ENCODE data around the gene MEN1.

The MEN1 gene

GRCh38 chr11:64801561-64802369 lies 8.6 kb downstream of the MEN1 start:
- Histone ChIP-seq H3K27ac (ENCODE audit: low read depth, low read length) (peak overlapping the region; percentile 70), H3K36me3 (ENCODE audit: control insufficient read depth in 5 of 5, insufficient read depth in 5 of 5, low read length in 5 of 5) (peaks cover 0 to 43% (median 35%) of the 10 kb centered on the region in 5 donors), H3K27me3 (ENCODE audit: control insufficient read depth in 5 of 5, insufficient read depth in 4 of 5, low read length in 5 of 5) (no peaks in the 10 kb centered on the region), H3K4me3 (ENCODE audit: low read depth in 1 of 5, low read length in 5 of 5) (peak overlapping the region in 4 of 5 donors; percentile 32 to 73 (median 52)), H3K4me1 (ENCODE audit: control insufficient read depth in 5 of 5, insufficient read depth in 5 of 5, low read length in 5 of 5) (peaks cover 2 to 33% (median 29%) of the 10 kb centered on the region in 5 donors), H3K9me3 (ENCODE audit: control insufficient read depth in 5 of 5, low read length in 5 of 5) (no peaks in the 10 kb centered on the region), H3K9ac (ENCODE audit: low read length in 5 of 5) (peak overlapping the region in 3 of 5 donors; percentile 40 to 68 (median 65))

- Histone ChIP-seq H3K9me3 (ENCODE audit: control insufficient read depth in 5 of 5, low read length in 5 of 5) (no peaks in the 10 kb centered on the region), H3K4me1 (ENCODE audit: control insufficient read depth in 5 of 5, insufficient read depth in 5 of 5, low read length in 5 of 5) (peaks cover 2 to 33% (median 29%) of the 10 kb centered on the region in 5 donors), H3K27ac (ENCODE audit: low read depth, low read length) (peak overlapping the region; percentile 70), H3K36me3 (ENCODE audit: control insufficient read depth in 5 of 5, insufficient read depth in 5 of 5, low read length in 5 of 5) (peaks cover 0 to 44% (median 38%) of the 10 kb centered on the region in 5 donors), H3K9ac (ENCODE audit: low read length in 5 of 5) (no peak overlapping the region), H3K27me3 (ENCODE audit: control insufficient read depth in 5 of 5, insufficient read depth in 4 of 5, low read length in 5 of 5) (no peaks in the 10 kb centered on the region), H3K4me3 (ENCODE audit: low read depth in 1 of 5, low read length in 5 of 5) (no peak overlapping the region)
Observed at GRCh38 chr11:64801158-64801464, 9.2 kb downstream of the MEN1 start.

GRCh38 chr11:64800303-64801157 lies 9.8 kb downstream of the MEN1 start:
- Histone ChIP-seq H3K4me1 (ENCODE audit: control insufficient read depth in 5 of 5, insufficient read depth in 5 of 5, low read length in 5 of 5) (peaks cover 2 to 33% (median 29%) of the 10 kb centered on the region in 5 donors), H3K9ac (ENCODE audit: low read length in 5 of 5) (no peak overlapping the region), H3K27me3 (ENCODE audit: control insufficient read depth in 5 of 5, insufficient read depth in 4 of 5, low read length in 5 of 5) (no peaks in the 10 kb centered on the region), H3K4me3 (ENCODE audit: low read depth in 1 of 5, low read length in 5 of 5) (no peak overlapping the region), H3K9me3 (ENCODE audit: control insufficient read depth in 5 of 5, low read length in 5 of 5) (no peaks in the 10 kb centered on the region), H3K27ac (ENCODE audit: low read depth, low read length) (peak overlapping the region; percentile 70), H3K36me3 (ENCODE audit: control insufficient read depth in 5 of 5, insufficient read depth in 5 of 5, low read length in 5 of 5) (peaks cover 0 to 44% (median 37%) of the 10 kb centered on the region in 5 donors)

- Histone ChIP-seq H3K9ac (ENCODE audit: low read length in 5 of 5) (peak overlapping the region in 1 of 5 donors; percentile 30), H3K36me3 (ENCODE audit: control insufficient read depth in 5 of 5, insufficient read depth in 5 of 5, low read length in 5 of 5) (peaks cover 0 to 36% (median 30%) of the 10 kb centered on the region in 5 donors), H3K27me3 (ENCODE audit: control insufficient read depth in 5 of 5, insufficient read depth in 4 of 5, low read length in 5 of 5) (no peaks in the 10 kb centered on the region), H3K9me3 (ENCODE audit: control insufficient read depth in 5 of 5, low read length in 5 of 5) (no peaks in the 10 kb centered on the region), H3K4me1 (ENCODE audit: control insufficient read depth in 5 of 5, insufficient read depth in 5 of 5, low read length in 5 of 5) (peaks cover 2 to 33% (median 29%) of the 10 kb centered on the region in 5 donors), H3K27ac (ENCODE audit: low read depth, low read length) (no peak overlapping the region), H3K4me3 (ENCODE audit: low read depth in 1 of 5, low read length in 5 of 5) (no peak overlapping the region)
Observed at GRCh38 chr11:64799623-64800302, 10.6 kb downstream of the MEN1 start.

- no peaks in the 10 kb centered on the region for H3K9me3 ChIP-seq (ENCODE audit: control insufficient read depth in 5 of 5, low read length in 5 of 5)
- H3K9ac ChIP-seq (ENCODE audit: low read length in 5 of 5): no peak overlapping the region
Observed at GRCh38 chr11:64799256-64799622, 11.1 kb downstream of the MEN1 start.

GRCh38 chr11:64796757-64797541 lies 13.4 kb downstream of the MEN1 start:
- H3K36me3 ChIP-seq (ENCODE audit: control insufficient read depth in 5 of 5, insufficient read depth in 5 of 5, low read length in 5 of 5): peaks cover 0 to 37% (median 29%) of the 10 kb centered on the region in 5 donors
- H3K4me3 ChIP-seq (ENCODE audit: low read depth in 1 of 5, low read length in 5 of 5): no peak overlapping the region
- H3K9ac ChIP-seq (ENCODE audit: low read length in 5 of 5): no peak overlapping the region
- no peaks in the 10 kb centered on the region for H3K27me3 ChIP-seq (ENCODE audit: control insufficient read depth in 5 of 5, insufficient read depth in 4 of 5, low read length in 5 of 5)
- H3K9me3 ChIP-seq (ENCODE audit: control insufficient read depth in 5 of 5, low read length in 5 of 5): no peaks in the 10 kb centered on the region
- H3K27ac ChIP-seq (ENCODE audit: low read depth, low read length): no peak overlapping the region
- peaks cover 0 to 28% (median 10%) of the 10 kb centered on the region in 5 donors for H3K4me1 ChIP-seq (ENCODE audit: control insufficient read depth in 5 of 5, insufficient read depth in 5 of 5, low read length in 5 of 5)

More at GRCh38 chr11:64799256-64799622, 11.1 kb downstream of the MEN1 start:
- Histone ChIP-seq H3K27me3 (ENCODE audit: control insufficient read depth in 5 of 5, insufficient read depth in 4 of 5, low read length in 5 of 5) (no peaks in the 10 kb centered on the region), H3K36me3 (ENCODE audit: control insufficient read depth in 5 of 5, insufficient read depth in 5 of 5, low read length in 5 of 5) (peaks cover 0 to 34% (median 29%) of the 10 kb centered on the region in 5 donors), H3K4me1 (ENCODE audit: control insufficient read depth in 5 of 5, insufficient read depth in 5 of 5, low read length in 5 of 5) (peaks cover 2 to 32% (median 27%) of the 10 kb centered on the region in 5 donors), H3K4me3 (ENCODE audit: low read depth in 1 of 5, low read length in 5 of 5) (no peak overlapping the region), H3K27ac (ENCODE audit: low read depth, low read length) (no peak overlapping the region)

- H3K9ac ChIP-seq (ENCODE audit: low read length in 5 of 5): no peak overlapping the region
- no peaks in the 10 kb centered on the region for H3K27me3 ChIP-seq (ENCODE audit: control insufficient read depth in 5 of 5, insufficient read depth in 4 of 5, low read length in 5 of 5)
- no peak overlapping the region for H3K27ac ChIP-seq (ENCODE audit: low read depth, low read length)
- no peaks in the 10 kb centered on the region for H3K9me3 ChIP-seq (ENCODE audit: control insufficient read depth in 5 of 5, low read length in 5 of 5)
- H3K4me1 ChIP-seq (ENCODE audit: control insufficient read depth in 5 of 5, insufficient read depth in 5 of 5, low read length in 5 of 5): peaks cover 0 to 22% (median 3%) of the 10 kb centered on the region in 5 donors
- peaks cover 0 to 44% (median 29%) of the 10 kb centered on the region in 5 donors for H3K36me3 ChIP-seq (ENCODE audit: control insufficient read depth in 5 of 5, insufficient read depth in 5 of 5, low read length in 5 of 5)
- H3K4me3 ChIP-seq (ENCODE audit: low read depth in 1 of 5, low read length in 5 of 5): no peak overlapping the region
Observed at GRCh38 chr11:64796047-64796756, 14.1 kb downstream of the MEN1 start.

- Histone ChIP-seq H3K9ac (ENCODE audit: low read length in 5 of 5) (no peak overlapping the region), H3K27me3 (ENCODE audit: control insufficient read depth in 5 of 5, insufficient read depth in 4 of 5, low read length in 5 of 5) (no peaks in the 10 kb centered on the region), H3K4me1 (ENCODE audit: control insufficient read depth in 5 of 5, insufficient read depth in 5 of 5, low read length in 5 of 5) (peaks cover 0 to 17% (median 2%) of the 10 kb centered on the region in 5 donors), H3K27ac (ENCODE audit: low read depth, low read length) (no peak overlapping the region), H3K9me3 (ENCODE audit: control insufficient read depth in 5 of 5, low read length in 5 of 5) (no peaks in the 10 kb centered on the region), H3K36me3 (ENCODE audit: control insufficient read depth in 5 of 5, insufficient read depth in 5 of 5, low read length in 5 of 5) (peaks cover 0 to 53% (median 35%) of the 10 kb centered on the region in 5 donors), H3K4me3 (ENCODE audit: low read depth in 1 of 5, low read length in 5 of 5) (no peak overlapping the region)
Observed at GRCh38 chr11:64794526-64794925, 15.8 kb downstream of the MEN1 start.

Measured in subcutaneous abdominal adipose tissue (tissue), 5 donors.